HAP-1 (cell line): ENCODE data around the gene TGOLN2.
"Not testable (repeated sequence)": the region's sequence is repeated elsewhere in the genome, so short reads cannot be mapped to it uniquely, and the experiment has no call there.

Experiments
- DNase-seq, 2 experiments: peaks; one replicate each; pipeline ENCODE4 v3.0.0-alpha.2; 2016 to 2020; ENCODE audit warnings: low spot score in 2 of 2
- H3K27me3 ChIP-seq: fragments of 250-450 bp; sonication (Bioruptor Pico); 2 replicates; pipeline ENCODE4 v1.5.1; 2020; ENCODE audit warnings: low read depth, mild to moderate bottlenecking, moderate library complexity
- H3K36me3 ChIP-seq: fragments of 250-450 bp; sonication (Bioruptor Pico); replicated peaks from 2 replicates; pipeline ENCODE4 v1.5.1; 2020; ENCODE audit warnings: mild to moderate bottlenecking
- H3K4me1 ChIP-seq: fragments of 250-450 bp; sonication (Bioruptor Pico); 2 replicates; pipeline ENCODE4 v1.5.1; 2020; ENCODE audit warnings: mild to moderate bottlenecking
- H3K4me3 ChIP-seq: fragments of 250-450 bp; sonication (Bioruptor Pico); 2 replicates; pipeline ENCODE4 v1.5.1; 2020; ENCODE audit warnings: mild to moderate bottlenecking, moderate library complexity
- H3K9me3 ChIP-seq: fragments of 250-450 bp; sonication (Bioruptor Pico); 2 replicates; pipeline ENCODE4 v1.5.1; 2020; ENCODE audit warnings: mild to moderate bottlenecking, moderate library complexity
- in situ Hi-C: fragments of 300-500 bp; cut with MboI; formaldehyde crosslinking; loops from 3 replicates; pipeline ENCODE4 v1.14.3; 2020; ENCODE audit warnings: low sequenced_read_pairs, inconsistent platforms, mixed read lengths

Gene TGOLN2

DNA sequence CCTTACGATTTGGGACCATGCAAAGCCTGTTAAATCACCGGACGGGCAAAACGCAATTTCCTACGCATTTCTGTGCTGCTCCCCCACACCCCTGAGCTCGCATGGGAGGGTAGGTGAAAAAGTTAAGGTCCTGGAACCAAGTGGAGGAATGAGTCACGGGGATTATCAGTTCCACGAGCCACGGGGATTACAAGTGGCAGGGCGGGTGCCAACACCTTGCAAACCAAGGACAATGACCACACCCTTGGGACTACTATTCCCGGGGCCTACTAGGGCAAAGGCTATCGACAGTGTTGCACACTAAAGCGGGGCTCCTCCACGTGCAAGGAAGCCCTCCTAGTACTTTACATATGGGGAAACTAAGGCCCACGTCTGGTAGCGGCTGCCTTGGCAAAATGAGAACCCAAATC is 26.1 kb upstream of the TGOLN2 start:
- H3K4me3 ChIP-seq = peak overlapping the region; percentile 74
- H3K4me1 ChIP-seq = no peaks in the 10 kb centered on the region; the same call in 1 of the 2 replicates
- no peaks in the 10 kb centered on the region for H3K27me3 ChIP-seq
- in situ Hi-C loops = no loop called here
- peak; percentile 35 to 64 for DNase-seq
- no peaks in the 10 kb centered on the region for H3K9me3 ChIP-seq
- peaks cover 19% of the 10 kb centered on the region for H3K36me3 ChIP-seq

DNA sequence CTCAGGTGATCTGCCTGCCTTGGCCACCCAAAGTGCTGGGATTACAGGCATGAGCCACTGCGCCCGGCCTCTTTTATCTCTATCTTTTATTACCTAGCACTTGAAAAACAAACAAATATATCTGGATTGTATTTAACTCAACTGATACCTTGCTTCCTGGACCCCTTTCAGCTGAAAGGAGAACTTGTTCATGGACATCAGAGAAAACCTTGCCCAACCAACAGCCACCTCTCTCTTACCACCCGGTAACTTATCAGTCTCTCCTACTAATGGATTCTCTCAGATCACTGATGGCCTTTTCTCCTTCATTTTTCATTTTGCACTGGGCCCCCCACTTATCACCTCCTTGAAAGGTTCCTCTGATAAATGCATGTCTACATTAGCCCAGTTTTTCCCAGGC is 19.8 kb upstream of the TGOLN2 start:
- H3K4me3 ChIP-seq = no peak overlapping the region
- peaks cover 31% of the 10 kb centered on the region for H3K36me3 ChIP-seq
- no peaks in the 10 kb centered on the region for H3K27me3 ChIP-seq
- no peaks in the 10 kb centered on the region for H3K4me1 ChIP-seq
- DNase-seq = no peak
- H3K9me3 ChIP-seq = no peaks in the 10 kb centered on the region
- in situ Hi-C loops = no loop called here

DNA sequence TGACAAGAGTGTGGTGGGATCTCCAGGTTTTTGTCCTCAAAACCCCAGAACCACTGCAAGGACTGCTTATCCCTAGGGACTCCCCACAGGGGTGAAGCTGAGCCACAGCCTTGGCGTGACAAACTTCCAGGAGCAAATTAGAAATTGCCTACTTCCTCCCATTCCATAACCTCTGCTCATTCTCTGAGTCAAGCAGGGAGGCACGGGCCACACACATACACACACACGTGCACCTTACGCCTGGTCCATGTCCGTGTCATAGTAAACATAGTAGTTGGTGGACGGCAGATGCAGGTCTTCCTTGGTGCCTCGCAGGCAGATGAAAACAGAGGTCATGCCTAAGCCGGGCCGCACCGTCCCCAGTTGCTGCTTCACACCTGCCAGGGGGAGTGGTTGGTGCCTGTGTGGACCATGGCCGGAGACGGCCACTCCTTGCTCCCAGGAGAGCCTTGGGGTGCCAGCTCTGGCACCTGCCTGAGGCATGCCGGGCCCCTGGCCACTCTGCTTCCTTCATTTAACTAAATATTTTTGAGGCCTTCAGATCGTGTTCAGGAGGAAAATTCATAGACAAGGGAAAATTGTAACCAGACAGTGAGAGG is 16.7 kb upstream of the TGOLN2 start:
- Histone ChIP-seq H3K4me1 (no peaks in the 10 kb centered on the region), H3K4me3 (no peak overlapping the region), H3K9me3 (no peaks in the 10 kb centered on the region), H3K27me3 (no peaks in the 10 kb centered on the region), H3K36me3 (peaks cover 24% of the 10 kb centered on the region)
- in situ Hi-C loops = no loop called here
- DNase-seq = no peak

DNA sequence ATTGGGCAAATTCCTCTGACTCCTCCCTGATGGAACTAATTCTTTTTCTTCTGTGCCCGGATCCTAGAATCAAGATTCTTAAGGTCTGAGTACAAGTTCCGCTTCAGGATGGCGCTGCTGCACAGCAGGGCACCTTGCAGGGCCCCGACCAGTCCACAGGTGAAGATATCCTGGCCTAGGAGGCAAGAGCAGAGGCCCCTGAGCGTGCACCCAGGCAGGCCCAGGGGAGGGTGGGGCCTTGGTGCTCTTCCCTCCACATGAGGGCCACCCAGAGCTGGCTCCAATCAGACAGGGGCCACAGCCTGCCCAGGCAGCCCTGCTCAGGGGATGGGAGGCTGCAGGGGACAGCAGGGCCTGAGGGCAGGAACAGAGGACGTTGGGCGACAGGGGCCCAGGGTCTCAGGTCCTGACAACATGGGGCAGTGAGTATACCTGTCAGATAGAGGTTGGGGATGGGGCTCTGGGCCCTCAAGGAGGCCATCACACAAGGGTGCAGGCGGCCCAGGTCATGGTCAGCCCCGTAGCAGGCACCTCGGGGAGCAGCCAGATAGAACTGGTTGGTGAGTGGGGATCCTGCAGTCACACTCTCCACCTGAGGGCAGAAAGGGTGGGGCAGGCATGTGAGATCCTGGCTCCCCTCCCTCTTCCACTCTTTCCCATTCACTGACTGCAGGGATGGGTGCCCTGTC is 15.6 kb upstream of the TGOLN2 start:
- H3K27me3 ChIP-seq, H3K4me1 ChIP-seq, DNase-seq, in situ Hi-C loops, H3K4me3 ChIP-seq, H3K9me3 ChIP-seq: not testable (repeated sequence)
- H3K36me3 ChIP-seq = peaks cover 21% of the 10 kb centered on the region

DNA sequence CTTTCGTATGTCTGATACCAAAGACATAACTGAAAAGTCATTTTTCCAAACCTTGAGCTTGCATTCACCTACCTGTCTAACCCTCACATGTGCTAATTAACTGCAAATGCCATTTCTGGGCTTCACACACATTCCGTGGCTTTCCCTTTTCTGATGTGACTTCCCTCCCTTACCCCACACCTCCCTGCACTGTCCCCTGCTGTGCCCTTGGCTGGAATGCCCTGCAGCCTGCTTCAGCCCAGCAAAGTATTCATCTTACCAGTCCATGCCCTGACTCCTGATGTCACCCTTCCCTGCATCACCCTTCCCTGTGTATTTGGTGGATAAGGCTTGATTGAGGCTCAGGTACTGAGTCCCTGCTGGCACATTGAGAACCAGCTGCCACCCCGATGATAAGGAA is 14.4 kb upstream of the TGOLN2 start:
- Histone ChIP-seq H3K4me3 (no peak overlapping the region), H3K27me3 (no peaks in the 10 kb centered on the region), H3K36me3 (peaks cover 16% of the 10 kb centered on the region), H3K9me3 (no peaks in the 10 kb centered on the region; the same call in 1 of the 2 replicates), H3K4me1 (peaks cover 9% of the 10 kb centered on the region)
- in situ Hi-C loops = no loop called here
- DNase-seq = no peak

DNA sequence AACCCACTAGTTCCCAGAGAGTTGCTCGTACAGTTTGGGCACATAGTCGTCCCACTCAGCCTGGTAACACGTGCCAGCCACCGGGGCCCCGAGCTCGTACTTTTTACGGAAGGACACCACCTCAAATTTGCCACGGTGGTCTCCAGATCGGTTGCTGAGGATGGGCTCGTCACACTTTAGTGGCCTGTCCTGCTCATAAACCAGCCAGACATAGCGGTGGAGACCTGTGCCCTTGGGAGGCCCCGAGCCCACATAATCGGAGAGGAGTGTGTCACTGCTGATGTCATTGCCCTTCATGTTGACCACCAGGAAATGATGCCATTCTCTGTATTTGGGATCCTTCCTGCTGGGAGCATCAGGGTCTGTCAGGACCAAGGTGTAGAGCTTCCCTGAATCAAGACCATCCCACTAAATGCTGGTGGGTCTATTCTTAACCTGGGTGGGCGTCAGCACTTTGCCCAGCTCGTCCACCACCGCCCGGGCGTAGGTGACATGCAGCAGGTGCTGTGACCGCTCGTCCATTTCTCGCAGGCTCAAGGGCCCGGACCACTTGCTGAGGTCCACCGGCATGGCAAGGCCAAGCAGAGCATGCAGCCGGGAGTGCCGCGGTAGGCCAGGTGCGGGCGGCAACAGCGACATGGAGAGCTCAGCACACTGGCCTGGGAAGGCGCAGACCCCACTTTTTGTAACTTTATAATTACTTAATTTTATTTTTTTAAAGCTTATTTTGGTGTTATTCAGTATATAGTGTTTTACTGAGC is 13.7 kb upstream of the TGOLN2 start:
- DNase-seq = no peak
- in situ Hi-C loops = no loop called here
- no peak overlapping the region for H3K4me3 ChIP-seq
- H3K9me3 ChIP-seq = no peaks in the 10 kb centered on the region; the same call in 1 of the 2 replicates
- H3K36me3 ChIP-seq = peaks cover 13% of the 10 kb centered on the region
- no peaks in the 10 kb centered on the region for H3K27me3 ChIP-seq
- peaks cover 9% of the 10 kb centered on the region for H3K4me1 ChIP-seq

DNA sequence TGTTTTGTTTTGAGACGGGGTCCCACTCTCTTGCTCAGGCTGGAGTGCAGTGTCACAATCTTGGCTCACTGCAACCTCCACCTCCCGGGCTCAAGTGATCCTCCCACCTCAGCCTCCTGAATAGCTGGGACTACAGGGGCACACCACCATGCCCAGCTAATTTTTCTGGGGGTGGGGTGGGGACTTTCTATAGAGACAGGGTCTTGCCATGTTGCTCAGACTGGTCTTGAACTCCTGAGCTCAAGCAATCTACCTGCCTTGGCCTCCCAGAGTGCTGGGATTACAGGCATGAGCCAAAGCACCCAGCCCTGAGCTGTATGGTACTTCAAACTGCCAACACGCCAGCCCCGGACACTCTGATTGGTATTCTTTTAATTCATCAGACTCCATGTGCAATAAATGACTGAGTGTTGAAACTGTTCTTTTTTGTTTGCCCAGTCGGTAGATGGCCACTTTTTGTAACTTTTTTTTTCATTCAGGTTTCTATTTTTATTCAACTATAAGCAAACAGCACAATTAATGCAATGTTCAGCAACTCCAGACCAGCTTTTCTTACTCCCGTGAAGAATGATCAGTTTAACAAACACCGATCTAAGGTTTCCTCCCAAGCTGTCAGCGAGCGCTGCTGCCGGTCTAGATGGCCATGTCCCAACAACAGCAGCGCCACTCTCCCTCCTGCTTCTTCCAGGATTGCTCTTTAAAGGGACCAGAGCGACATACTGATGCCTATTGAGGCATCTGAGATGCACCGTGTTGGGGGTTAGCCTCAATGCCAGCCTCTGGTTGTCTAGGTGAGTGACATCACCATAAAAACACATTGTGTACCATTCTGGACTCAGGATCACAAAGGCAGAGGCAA is 12.5 kb upstream of the TGOLN2 start:
- H3K36me3 ChIP-seq = peaks cover 5% of the 10 kb centered on the region
- H3K9me3 ChIP-seq = no peaks in the 10 kb centered on the region; the same call in 1 of the 2 replicates
- H3K27me3 ChIP-seq = no peaks in the 10 kb centered on the region
- no peak for DNase-seq
- H3K4me1 ChIP-seq = peaks cover 9% of the 10 kb centered on the region
- in situ Hi-C loops = no loop called here
- H3K4me3 ChIP-seq = no peak overlapping the region

DNA sequence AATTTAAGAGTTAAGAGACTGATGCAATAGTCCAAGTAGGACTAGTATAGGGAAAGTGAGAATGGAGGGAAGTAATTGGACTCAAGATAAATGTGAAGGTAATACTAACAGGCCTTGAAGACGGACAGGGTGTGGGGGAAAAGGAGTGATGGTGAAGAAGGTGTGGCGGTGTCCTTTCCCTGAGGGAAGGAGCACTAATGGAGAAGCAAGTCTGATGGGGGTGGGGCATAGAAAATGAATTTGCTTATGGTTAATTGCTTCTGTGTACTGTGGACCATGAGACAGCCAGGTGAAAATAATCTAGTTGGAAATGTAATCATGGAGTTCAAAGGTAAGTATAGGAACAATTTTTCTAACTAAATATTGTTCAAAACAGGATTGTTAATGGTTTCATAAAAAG is 7.1 kb upstream of the TGOLN2 start:
- no peak for DNase-seq
- Histone ChIP-seq H3K9me3 (no peaks in the 10 kb centered on the region; the same call in none of the 2 replicates), H3K36me3 (no peaks in the 10 kb centered on the region), H3K27me3 (no peaks in the 10 kb centered on the region), H3K4me1 (peaks cover 9% of the 10 kb centered on the region), H3K4me3 (no peak overlapping the region)
- in situ Hi-C loops = no loop called here

DNA sequence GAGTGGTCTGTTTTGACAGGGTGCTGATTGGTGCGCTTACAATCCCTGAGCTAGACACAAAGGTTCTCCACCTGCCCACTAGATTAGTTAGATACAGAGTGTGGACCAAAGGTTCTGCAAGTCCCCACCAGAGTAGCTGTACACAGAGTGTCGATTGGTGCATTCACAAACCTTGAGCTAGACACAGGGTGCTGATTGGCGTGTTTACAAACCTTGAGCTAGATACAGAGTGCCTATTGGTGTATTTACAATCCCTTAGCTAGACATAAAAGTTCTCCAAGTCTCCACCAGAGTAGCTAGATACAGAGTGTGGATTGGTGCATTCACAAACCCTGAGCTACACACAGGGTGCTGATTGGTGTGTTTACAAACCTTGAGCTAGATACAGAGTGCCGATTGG is 6.1 kb upstream of the TGOLN2 start:
- H3K4me3 ChIP-seq, DNase-seq, H3K9me3 ChIP-seq, in situ Hi-C loops, H3K27me3 ChIP-seq, H3K36me3 ChIP-seq: not testable (repeated sequence)
- peaks cover 14% of the 10 kb centered on the region for H3K4me1 ChIP-seq

DNA sequence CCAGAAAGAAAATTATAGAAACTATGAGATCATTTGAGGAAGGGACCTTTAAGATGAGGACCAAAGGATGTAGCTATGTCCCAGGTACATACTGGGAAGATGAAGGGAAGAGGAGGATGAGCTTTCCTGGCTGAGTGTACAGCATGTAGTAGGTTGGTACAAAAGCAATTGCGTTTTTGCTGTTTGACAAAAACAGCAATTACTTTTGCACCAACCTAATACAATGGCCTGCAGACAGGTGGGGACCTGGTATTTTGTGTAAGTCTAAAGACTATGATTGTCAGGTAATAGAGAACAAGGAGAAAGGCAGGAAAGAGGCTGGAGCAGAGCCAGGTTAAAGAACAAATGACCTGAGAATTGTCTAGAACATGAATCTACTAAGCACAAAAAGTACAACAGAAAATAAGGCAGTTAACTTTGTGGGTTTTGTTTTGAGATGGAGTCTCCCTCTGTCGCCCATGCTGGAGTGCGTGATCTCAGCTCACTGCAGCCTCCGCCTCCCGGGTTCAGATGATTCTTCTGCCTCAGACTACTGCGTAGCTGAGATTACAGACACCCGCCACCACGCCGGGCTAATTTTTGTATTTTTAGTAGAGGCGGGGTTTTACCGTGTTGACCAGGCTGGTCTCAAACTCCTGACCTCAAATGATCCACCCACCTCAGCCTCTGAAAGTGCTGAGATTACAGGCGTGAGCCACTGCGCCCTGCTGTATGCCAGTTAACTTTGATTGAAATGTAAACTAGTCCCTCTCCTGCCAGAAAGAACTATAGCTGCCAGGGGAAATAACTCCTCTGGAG is 3.2 kb upstream of the TGOLN2 start:
- H3K27me3 ChIP-seq = no peaks in the 10 kb centered on the region
- H3K4me1 ChIP-seq = peaks cover 11% of the 10 kb centered on the region
- in situ Hi-C loops = no loop called here
- no peak overlapping the region for H3K4me3 ChIP-seq
- no peak for DNase-seq
- H3K9me3 ChIP-seq = no peaks in the 10 kb centered on the region; the same call in 1 of the 2 replicates
- peaks cover 3% of the 10 kb centered on the region; the same call in 1 of the 2 replicates for H3K36me3 ChIP-seq

DNA sequence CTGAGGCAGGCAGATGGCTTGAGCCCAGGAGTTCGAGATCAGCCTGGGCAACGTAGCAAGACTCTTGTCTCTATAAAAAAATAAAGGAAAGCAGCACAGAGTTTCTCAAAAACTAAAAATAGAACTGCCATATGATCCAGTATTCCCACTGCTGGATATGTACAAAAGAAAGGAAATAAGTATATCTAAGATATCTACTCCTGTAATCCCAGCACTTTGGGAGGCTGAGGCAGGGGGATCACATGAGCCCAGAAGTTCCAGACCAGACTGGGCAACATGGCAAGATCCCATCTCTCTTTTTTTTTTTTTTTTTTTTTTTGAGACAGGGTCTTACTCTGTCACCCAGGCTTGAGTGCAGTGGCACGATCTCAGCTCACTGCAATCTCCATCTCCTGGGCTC is 1.9 kb upstream of the TGOLN2 start:
- in situ Hi-C loops, H3K9me3 ChIP-seq: not testable (repeated sequence)

DNA sequence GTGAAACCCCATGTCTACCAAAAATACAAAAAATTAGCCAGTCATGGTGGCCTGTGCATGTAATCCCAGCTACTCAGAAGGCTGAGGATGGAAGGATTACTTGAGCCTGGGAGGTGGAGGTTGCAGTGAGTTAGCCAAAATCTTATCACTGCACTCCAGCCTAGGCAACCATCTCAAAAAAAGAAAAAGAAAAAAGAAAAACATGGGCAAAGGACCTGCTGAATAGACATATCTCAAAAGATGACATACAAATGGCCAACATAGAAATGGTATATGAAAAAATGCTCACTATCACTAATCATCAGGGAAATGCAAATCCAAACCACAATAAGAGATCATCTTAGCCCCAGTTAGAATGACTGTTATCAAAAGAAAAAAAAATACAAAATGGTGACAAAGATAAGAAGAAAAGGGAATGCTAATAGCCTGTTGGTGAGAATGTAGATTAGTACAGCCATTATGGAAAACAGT is 1.4 kb upstream of the TGOLN2 start:
- in situ Hi-C loops = no loop called here
- H3K36me3 ChIP-seq = peaks cover 14% of the 10 kb centered on the region; the same call in 1 of the 2 replicates
- no peak for DNase-seq
- H3K9me3 ChIP-seq = no peaks in the 10 kb centered on the region; the same call in 1 of the 2 replicates
- no peak overlapping the region; the same call in 1 of the 2 replicates for H3K4me3 ChIP-seq
- H3K4me1 ChIP-seq = peaks cover 15% of the 10 kb centered on the region
- H3K27me3 ChIP-seq = no peaks in the 10 kb centered on the region

More for the DNA sequence above, 1.9 kb upstream of the TGOLN2 start:
- not testable (repeated sequence) for H3K36me3 ChIP-seq, H3K4me3 ChIP-seq, DNase-seq, H3K27me3 ChIP-seq
- H3K4me1 ChIP-seq = peaks cover 15% of the 10 kb centered on the region
